D721Med (cell line): ENCODE measurements around the gene MYMK.

ENCODE experiments used
- DNase-seq: peaks from one replicate; pipeline ENCODE4 v3.0.0; 2011; ENCODE audit warnings: low spot score; ENCODE audit not compliant: insufficient read length
- FAIRE-seq: peaks from 2 replicates; lab custom pipeline; 2011; peaks lifted over from hg19 to GRCh38; lab: Jason Lieb, UNC
- CTCF ChIP-seq: IDR thresholded peaks from 2 replicates; pipeline ENCODE4 v1.5.1; 2012; ENCODE audit warnings: mild to moderate bottlenecking, control low read depth; ENCODE audit not compliant: insufficient read depth; ENCODE audit errors: missing control alignments

Gene MYMK

GRCh38 chr9:133493845-133494540 is 30.8 kb downstream of the MYMK start:
- FAIRE-seq (no peak), DNase-seq (no peak)
- no peak for TF ChIP-seq CTCF

GRCh38 chr9:133493428-133493827 is 31.3 kb downstream of the MYMK start:
- FAIRE-seq (no peak), DNase-seq (no peak)
- no peak for TF ChIP-seq CTCF

GRCh38 chr9:133492061-133493021 is 32.4 kb downstream of the MYMK start:
- DNase-seq (no peak), FAIRE-seq (no peak)
- TF ChIP-seq CTCF, result no peak

GRCh38 chr9:133491656-133491925 is 33.2 kb downstream of the MYMK start:
- FAIRE-seq (no peak), DNase-seq (no peak)
- no peak for TF ChIP-seq CTCF

- no peak for TF ChIP-seq CTCF
- no peak for FAIRE-seq
- no peak for DNase-seq
Measured at GRCh38 chr9:133490865-133491655, 33.7 kb downstream of the MYMK start.

GRCh38 chr9:133490201-133490681 is 34.5 kb downstream of the MYMK start:
- TF ChIP-seq CTCF, result no peak
- FAIRE-seq (no peak), DNase-seq (no peak)
